PC-9 (cell line): ENCODE data around the gene RAD18.

Source experiments
- EZH2 ChIP-seq: fragments of 200-600 bp; sonication (generic); IDR thresholded peaks from 2 replicates; pipeline ENCODE4 v1.8.0; 2017; ENCODE audit warnings: antibody characterized with exemption, low read depth
- TF ChIP-seq, protein P1 (sequence below): fragments of 200-600 bp; sonication (generic); conservative IDR thresholded peaks from 2 replicates; pipeline ENCODE4 v1.6.1; 2017; ENCODE audit warnings: mixed run types, antibody characterized with exemption, mild to moderate bottlenecking, moderate library complexity

DNA sequence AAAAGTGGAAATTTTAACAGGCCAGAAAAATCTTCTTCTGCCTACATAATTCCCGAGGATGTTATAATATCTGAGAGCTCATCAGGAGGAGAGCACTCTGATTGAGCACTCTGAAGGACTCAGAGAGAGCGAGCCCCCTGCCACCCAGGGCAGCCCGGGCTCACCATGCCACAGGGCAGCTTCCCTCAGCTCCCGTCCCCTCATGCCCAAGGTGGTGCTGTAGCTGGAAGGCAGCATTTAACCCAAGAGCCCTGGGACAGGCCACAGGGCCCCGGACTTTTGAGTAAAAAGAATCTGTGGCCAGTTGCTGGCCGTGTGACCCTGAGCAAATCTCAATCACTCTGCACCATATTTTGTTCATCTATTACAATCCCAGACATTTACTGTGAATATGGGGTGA, 23.5 kb upstream of the RAD18 start:
- TF ChIP-seq, protein P1, sequence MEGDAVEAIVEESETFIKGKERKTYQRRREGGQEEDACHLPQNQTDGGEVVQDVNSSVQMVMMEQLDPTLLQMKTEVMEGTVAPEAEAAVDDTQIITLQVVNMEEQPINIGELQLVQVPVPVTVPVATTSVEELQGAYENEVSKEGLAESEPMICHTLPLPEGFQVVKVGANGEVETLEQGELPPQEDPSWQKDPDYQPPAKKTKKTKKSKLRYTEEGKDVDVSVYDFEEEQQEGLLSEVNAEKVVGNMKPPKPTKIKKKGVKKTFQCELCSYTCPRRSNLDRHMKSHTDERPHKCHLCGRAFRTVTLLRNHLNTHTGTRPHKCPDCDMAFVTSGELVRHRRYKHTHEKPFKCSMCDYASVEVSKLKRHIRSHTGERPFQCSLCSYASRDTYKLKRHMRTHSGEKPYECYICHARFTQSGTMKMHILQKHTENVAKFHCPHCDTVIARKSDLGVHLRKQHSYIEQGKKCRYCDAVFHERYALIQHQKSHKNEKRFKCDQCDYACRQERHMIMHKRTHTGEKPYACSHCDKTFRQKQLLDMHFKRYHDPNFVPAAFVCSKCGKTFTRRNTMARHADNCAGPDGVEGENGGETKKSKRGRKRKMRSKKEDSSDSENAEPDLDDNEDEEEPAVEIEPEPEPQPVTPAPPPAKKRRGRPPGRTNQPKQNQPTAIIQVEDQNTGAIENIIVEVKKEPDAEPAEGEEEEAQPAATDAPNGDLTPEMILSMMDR = no peak
- no peak for TF ChIP-seq EZH2
